GM12872 (cell line): ENCODE data around the gene VAMP8.

Experiments used
- TF ChIP-seq, protein P1 (sequence below): IDR thresholded peaks from 3 replicates; pipeline ENCODE4 v1.5.1; 2011; ENCODE audit warnings: low read depth, mild to moderate bottlenecking, low read length, moderate library complexity; ENCODE audit not compliant: insufficient read depth

The VAMP8 gene

DNA sequence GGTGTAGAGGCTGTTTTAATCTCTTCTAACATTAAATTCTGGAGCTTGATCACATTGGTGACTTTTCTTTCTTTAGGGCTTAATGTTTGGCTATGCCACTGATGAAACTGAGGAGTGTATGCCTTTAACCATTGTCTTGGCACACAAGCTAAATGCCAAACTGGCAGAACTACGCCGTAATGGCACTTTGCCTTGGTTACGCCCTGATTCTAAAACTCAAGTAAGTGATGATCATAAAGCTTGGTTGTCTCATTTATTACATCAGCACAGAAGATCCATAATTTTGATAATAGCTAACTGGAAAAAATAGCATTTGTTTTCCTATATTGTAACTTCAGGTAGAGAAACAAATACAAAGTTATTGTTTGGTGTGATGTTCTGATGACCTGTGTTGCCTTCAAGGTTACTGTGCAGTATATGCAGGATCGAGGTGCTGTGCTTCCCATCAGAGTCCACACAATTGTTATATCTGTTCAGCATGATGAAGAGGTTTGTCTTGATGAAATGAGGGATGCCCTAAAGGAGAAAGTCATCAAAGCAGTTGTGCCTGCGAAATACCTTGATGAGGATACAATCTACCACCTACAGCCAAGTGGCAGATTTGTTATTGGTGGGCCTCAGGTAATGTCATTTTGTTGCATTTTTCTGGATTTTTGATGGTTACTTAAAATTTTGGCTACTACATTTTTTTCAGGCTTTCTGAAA lies 35.5 kb upstream of the VAMP8 start:
- TF ChIP-seq, protein P1, sequence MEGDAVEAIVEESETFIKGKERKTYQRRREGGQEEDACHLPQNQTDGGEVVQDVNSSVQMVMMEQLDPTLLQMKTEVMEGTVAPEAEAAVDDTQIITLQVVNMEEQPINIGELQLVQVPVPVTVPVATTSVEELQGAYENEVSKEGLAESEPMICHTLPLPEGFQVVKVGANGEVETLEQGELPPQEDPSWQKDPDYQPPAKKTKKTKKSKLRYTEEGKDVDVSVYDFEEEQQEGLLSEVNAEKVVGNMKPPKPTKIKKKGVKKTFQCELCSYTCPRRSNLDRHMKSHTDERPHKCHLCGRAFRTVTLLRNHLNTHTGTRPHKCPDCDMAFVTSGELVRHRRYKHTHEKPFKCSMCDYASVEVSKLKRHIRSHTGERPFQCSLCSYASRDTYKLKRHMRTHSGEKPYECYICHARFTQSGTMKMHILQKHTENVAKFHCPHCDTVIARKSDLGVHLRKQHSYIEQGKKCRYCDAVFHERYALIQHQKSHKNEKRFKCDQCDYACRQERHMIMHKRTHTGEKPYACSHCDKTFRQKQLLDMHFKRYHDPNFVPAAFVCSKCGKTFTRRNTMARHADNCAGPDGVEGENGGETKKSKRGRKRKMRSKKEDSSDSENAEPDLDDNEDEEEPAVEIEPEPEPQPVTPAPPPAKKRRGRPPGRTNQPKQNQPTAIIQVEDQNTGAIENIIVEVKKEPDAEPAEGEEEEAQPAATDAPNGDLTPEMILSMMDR: no peak

DNA sequence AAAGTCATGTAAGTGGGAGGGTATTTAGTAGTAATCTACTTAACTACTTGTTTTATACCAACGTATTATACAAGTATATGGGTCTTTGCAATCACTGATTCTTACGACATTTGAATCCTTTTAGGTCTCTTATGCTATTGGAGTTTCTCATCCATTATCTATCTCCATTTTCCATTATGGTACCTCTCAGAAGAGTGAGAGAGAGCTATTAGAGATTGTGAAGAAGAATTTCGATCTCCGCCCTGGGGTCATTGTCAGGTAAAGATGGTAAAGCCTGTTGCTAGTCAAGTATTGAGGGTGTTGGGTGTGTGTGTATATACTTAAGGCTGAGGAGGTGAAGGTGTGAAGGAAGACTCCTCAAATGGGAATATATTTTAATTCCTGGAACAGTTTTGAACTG lies 34.6 kb upstream of the VAMP8 start:
- TF ChIP-seq, protein P1: no peak

DNA sequence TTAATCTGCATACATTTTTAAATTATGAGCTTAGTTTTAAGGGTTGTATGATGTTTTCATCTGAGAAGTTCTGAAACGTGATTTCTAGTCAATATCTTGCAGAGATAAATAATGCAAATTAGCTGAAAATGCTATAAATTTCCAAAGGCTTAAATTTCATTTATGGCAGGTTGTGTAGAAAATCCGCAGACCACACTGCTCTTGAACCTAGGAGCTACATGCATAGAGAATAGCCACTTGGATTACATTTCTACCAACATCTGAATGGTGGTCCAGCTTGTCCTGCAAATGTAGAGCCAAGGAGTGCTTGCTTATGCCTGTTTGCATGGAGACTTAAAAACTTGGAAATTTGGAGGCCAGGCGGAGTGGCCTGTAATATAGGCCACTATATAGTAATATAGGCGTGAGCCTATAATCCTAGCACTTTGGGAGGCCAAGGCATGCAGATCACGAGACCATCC lies 31.6 kb upstream of the VAMP8 start:
- TF ChIP-seq, protein P1: no peak

DNA sequence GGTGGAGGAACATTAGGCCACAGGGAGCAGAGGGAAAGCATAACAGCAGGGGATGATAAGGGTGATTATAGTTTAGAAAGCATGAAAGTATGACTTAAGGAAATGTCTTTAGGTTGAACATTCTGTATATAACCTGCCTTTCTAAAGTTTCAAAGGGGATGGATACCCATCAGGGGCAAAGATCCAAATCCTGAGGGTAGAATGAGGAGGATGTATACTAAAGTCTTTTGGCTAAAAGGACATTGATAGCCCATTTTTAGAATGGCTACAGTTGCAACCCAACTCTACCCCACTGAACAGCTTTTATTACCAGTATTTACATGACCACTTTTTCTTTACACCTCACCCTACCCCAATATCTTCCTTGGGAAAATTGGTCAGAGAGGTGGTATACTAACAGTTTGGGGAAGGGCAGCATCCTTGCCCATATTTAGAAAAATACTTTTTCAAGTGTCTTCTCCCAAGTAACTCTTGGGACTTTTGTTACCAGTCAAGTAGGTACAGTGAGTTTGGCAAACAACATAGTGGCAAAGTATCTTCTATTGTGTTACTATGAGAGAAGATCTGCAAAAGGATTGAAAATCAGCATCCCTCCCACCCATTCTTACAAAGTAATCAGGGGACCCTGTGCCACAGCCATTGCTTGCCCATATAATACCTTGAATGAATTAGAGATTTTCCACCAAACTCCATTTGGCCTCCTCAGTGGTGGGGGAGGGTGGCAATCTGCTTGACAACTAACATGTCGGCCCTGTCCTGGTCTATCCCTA lies 30.1 kb upstream of the VAMP8 start:
- TF ChIP-seq, protein P1: no peak

DNA sequence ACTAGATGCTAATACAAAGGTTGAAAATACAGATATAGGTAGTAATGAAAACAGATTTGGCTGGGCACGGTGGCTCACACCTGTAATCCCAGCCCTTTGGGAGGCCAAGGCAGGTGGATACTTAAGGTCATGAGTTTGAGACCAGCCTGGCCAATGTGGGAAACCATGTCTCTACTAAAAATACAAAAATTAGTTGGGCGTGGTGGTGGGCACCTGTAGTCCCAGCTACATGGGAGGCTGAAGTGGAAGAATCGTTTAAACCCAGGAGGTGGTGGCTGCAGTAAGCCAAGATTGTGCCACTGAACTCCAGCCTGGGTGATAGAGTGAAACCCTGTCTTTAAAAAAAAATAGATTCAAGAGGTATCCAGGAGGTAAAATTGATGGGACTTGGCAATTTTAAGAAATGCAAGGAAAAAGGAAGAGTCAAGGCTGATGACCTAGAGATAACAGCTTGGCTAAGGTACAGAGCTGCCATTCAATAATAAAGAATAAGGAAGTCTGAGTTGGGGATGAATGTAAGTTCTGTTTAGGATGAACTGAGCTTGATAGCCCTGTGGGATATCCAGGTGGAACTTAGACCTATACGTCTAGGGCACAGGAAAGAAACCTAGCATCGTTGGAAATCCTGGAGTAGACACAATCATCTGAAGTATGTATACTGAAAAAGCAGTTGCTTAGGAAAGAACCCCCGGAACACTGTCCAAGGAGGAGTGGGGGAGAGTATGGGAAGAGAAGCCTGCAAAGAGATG lies 29.4 kb upstream of the VAMP8 start:
- TF ChIP-seq, protein P1: no peak

DNA sequence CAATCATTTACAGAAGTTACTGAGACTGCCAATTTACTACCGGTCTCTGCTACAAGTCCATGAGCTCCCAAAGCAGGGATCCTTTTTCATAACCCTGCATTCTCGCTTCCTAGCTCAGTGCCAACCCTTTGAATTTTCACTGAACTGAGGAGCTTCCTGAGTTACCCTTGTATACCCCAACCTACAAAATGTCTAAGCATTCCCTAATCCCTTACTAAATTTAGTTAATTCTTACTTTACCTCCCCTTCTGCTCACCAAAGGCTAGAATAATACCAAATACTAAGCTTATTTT lies 28.8 kb upstream of the VAMP8 start:
- TF ChIP-seq, protein P1: no peak

DNA sequence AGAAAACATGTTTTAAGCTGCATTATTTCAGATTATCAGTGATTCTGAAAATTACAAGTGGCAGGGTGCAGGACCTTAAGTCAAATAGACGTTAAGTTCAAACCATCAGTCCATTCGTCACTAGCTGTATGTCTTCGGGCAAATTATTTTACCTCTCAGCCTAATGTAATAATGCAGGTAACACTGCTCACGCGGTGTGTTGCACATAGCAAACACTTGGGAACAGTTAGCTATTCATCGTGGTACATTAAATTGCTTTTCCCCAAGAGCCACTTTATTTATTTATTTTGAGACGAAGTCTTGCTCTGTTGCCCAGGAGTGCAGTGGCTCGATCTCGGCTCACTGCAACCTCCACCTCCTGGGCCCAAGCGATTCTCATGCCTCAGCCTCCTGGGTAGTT lies 28.3 kb upstream of the VAMP8 start:
- TF ChIP-seq, protein P1: no peak
